GM19099 (cell line): Measurements from ENCODE around the gene COL25A1.

Experiments used
- POLR2A ChIP-seq: IDR thresholded peaks from 3 replicates; pipeline ENCODE4 v1.6.1; 2011; ENCODE audit warnings: low read depth; ENCODE audit not compliant: insufficient read length; ENCODE audit errors: extremely low read depth

Gene COL25A1

DNA sequence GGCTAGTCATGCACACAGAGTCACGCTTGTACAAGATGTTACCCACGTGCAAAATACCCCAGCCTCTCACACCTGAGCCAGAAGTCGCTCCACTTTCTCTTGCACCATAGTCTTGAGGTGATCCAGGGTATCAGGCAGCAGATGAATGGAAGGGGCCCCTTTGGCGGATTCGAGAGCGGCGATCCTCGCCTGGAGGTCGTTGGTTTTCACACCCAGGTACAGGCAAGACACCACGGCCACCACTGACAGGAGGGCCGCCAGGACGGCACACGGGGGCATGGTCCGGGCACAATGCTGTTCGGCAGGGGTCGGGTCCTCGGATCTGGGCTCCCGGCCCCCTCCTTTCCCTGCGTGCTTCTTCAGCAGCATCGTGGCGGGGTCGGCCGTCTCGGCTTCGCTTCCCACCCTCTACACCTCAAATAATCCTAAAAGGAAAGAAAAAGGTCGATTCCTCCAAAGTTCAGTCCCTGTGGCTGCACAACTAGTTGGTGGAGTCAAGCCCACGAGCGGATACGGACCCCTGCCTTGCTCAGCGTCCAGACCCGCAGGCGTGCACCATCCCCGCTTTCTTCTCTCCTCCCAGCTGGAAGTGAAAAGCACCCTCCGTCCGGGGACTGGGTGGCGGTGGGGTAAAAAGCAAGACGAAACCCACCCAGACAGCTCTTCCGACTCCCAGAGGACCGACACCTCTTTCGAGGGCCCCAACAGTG lies 652 bp downstream of the COL25A1 start:
- no peak for TF ChIP-seq POLR2A

- TF ChIP-seq POLR2A: no peak
Measured at GRCh38 chr4:109298279-109299010, 4.0 kb downstream of the COL25A1 start.

GRCh38 chr4:109296527-109296926 lies 5.9 kb downstream of the COL25A1 start:
- no peak for TF ChIP-seq POLR2A

- no peak for TF ChIP-seq POLR2A
Measured at GRCh38 chr4:109295081-109295480, 7.4 kb downstream of the COL25A1 start.

- TF ChIP-seq POLR2A: no peak
Measured at GRCh38 chr4:109294468-109295020, 7.9 kb downstream of the COL25A1 start.

DNA sequence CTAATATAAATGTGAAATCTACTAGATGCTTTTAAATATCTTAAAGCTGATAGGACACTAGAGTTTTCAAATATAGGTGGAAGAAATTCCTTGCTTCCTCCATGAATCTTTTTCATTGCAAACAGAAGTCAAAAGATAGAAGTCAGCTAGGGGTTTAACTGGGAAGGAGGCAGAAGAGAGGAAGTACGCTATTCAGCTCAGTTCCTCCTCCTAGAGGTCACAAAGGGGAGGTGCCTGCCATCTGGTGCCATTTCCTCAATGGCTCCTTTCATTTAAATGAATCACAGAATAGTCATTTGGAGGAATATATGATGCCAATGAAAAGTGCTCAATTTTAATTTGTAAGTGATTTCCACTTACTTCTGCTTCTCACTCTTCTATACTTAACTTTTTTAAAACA lies 8.5 kb downstream of the COL25A1 start:
- TF ChIP-seq POLR2A: no peak

DNA sequence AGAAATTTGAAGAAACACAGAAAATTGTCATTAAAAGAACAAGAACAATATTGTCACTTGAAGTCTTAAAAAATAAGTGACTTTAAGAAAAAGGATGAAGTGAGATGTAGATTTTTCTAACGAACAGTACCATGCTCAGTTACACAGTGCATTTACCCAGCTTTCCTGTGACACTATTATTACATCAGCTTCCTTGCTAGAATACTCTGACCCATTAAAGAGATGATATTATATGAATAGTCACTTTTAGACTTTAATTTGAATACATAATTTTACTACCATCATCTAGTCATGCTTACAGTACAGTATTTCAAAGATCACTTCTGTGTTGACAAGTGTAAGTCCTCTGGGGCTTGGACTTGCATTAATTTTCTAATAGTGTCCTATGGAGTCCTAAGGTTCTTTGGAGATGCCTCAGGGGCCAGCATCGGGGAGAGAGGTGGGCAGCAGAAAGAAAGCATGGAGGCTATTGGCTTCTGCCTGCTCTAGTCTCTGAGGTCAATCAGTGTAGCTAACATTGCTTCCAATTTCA lies 10.7 kb downstream of the COL25A1 start:
- TF ChIP-seq POLR2A: no peak

GRCh38 chr4:109290918-109291317 lies 11.5 kb downstream of the COL25A1 start:
- TF ChIP-seq POLR2A: no peak

- no peak for TF ChIP-seq POLR2A
Measured at GRCh38 chr4:109278594-109279031, 23.8 kb downstream of the COL25A1 start.

- TF ChIP-seq POLR2A: no peak
Measured at GRCh38 chr4:109276482-109277095, 25.9 kb downstream of the COL25A1 start.

DNA sequence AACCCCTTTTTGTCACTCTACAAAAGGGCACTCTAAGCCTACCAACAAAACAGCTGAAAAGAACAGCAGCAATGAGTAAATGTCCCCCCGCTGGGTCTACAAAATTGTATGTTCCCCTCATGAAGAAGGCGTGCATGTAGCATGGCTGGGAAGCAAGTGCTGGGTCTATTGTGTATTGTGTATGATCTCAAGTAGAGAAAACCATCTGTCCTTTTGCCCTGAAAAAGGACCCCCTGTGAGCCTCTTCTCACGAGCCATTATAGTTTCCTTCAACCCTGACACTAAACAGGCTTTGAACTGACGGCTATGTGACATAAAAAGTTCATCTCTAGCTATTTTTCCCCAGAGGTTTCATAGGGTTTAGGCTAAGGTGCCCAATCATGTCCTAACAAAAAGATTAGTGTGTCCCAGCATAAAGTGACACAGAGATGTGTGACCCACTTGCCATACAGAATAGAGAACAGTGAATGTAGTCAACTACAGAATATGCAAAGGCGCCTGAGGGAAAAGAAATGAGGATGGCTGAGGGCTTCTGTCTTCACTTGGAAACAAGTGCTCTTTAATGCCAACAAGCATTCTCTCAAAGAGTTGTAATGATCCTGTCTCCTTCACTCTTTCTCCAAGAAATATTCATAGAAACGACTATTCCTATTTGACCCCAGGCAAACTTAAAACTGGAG lies 27.3 kb downstream of the COL25A1 start:
- no peak for TF ChIP-seq POLR2A

DNA sequence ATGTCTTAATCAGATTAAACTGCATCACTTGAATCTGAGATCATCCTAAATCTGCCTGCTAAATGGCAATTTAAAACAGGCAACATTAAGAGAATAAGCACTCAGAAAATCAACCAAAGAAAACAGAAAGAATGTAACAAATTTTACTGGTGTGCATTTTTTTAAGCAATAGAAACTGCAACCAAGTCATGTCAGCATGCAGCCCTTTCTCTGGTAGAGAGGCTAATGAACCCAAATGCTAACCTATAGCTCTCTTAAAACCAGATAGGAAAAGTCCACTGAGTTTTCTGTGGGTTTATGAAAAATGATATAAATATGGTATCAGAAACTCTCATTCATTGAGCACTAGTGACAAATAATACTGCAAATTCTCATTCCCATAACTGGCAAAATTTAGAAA lies 35.6 kb downstream of the COL25A1 start:
- no peak for TF ChIP-seq POLR2A

DNA sequence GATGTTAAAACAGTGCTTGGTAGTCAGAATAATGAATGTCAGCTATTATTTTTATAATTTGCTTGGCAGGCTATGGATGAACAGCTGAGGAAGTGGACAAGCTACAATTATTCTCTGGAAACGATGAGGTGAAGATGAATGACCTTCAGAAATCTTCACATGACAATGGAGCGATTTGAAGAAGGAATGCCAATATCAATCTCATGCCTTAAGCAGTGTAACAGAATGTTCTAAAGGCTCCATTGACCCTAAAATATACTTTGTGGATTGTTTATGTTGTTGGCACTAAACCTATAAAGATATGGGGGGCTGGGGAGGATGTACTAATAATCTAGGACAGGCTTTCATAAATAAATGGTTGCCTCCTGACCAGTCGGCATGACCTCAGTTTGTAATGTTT lies 36.2 kb downstream of the COL25A1 start:
- no peak for TF ChIP-seq POLR2A

- TF ChIP-seq POLR2A: no peak
Measured at GRCh38 chr4:109263721-109264120, 38.7 kb downstream of the COL25A1 start.

DNA sequence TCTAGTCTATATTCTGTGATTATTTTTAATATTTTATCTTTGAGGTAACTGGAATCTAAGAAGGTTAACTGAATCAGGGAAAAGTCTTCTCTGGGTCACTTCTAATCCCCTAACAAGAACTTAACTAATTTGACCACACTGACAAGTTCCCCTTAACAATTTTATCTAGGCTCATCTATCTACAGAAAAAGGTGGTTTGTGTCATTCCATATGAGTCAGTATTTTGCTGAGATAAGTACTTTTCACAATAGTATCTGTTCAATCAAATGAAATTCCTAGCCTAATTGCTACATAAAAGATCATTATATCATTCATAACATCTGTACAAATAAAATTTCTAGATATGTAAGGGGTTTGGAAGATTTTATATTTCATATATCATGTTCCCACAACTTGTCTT lies 45.6 kb downstream of the COL25A1 start:
- TF ChIP-seq POLR2A: no peak
